Bronchial epithelial cell (primary cell): ENCODE results near the gene LRRK2. TPM values are rescaled to one million over a fixed set of nuclear protein-coding genes. Genes with fewer than 3 reads are reported as not detected.
"Not testable (repeated sequence)": the region's sequence is repeated elsewhere in the genome, so short reads cannot be mapped to it uniquely, and the experiment has no call there.

Experiments used
- DNase-seq: peaks from one replicate; pipeline ENCODE4 v3.0.0-alpha.2; 2010; ENCODE audit warnings: low read depth
- FAIRE-seq: peaks from 2 replicates; lab custom pipeline; 2011; peaks lifted over from hg19 to GRCh38; lab: Jason Lieb, UNC
- H3K27me3 ChIP-seq: 2 replicates; pipeline ENCODE4 v1.5.1; 2011; ENCODE audit warnings: low read length; ENCODE audit not compliant: control insufficient read depth, insufficient read depth
- H3K36me3 ChIP-seq: 2 replicates; pipeline ENCODE4 v1.5.1; 2011; ENCODE audit warnings: low read length; ENCODE audit not compliant: control insufficient read depth, insufficient read depth
- H3K4me3 ChIP-seq: 2 replicates; pipeline ENCODE4 v1.5.1; 2011; ENCODE audit warnings: mild to moderate bottlenecking, low read depth, low read length, control low read depth
- total RNA-seq: library from RNA; depleted of rRNA; stranded (reverse); fragments of >200 nt; gene quantifications from 2 replicates; pipeline ENCODE4 v1.2.1, GENCODE V29; 2014
- TF ChIP-seq, protein P1 (sequence below): IDR thresholded peaks from 2 replicates; pipeline ENCODE4 v1.5.1; 2011; ENCODE audit warnings: mild to moderate bottlenecking, moderate library complexity, low read length, control low read depth, inconsistent platforms; ENCODE audit not compliant: insufficient read depth, severe bottlenecking

LRRK2 gene
- total RNA-seq, 1 donor from 2014 or later: 0.26 TPM

DNA sequence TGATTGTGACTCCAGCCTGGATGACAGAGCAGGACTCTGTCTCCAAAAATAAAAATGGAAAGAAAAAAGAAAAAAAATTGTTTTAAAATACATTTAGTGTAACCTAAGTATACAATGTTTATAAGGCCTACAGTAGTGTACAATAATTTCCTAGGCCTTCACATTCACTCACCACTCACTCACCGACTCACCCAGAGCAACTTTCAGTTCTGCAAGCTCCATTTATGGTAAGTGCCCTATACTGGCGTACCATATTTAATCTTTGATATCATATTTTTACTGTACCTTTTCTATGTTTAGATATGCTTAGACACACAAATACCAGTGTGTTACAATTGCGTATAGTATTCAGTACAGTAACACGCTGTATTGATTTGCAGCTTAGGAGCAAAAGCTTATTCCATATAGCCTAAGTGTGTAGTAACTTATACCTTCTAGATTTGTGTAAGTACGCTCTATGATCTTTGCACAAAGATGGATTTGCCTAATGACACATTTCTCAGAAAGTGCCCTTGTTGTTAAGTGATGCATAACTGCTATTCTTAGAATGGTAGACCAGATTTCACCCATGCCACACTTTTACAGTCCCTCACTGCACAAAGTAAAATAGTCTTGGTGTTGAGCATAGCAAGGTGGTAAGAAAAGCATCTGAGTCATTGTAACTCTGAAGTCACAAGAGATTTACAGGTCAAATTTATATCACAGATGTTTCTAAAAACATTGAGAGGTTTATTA is 151.9 kb downstream of the LRRK2 start:
- Histone ChIP-seq H3K4me3 (no peak overlapping the region), H3K36me3 (no peaks in the 10 kb centered on the region), H3K27me3 (no peaks in the 10 kb centered on the region)
- TF ChIP-seq, protein P1, sequence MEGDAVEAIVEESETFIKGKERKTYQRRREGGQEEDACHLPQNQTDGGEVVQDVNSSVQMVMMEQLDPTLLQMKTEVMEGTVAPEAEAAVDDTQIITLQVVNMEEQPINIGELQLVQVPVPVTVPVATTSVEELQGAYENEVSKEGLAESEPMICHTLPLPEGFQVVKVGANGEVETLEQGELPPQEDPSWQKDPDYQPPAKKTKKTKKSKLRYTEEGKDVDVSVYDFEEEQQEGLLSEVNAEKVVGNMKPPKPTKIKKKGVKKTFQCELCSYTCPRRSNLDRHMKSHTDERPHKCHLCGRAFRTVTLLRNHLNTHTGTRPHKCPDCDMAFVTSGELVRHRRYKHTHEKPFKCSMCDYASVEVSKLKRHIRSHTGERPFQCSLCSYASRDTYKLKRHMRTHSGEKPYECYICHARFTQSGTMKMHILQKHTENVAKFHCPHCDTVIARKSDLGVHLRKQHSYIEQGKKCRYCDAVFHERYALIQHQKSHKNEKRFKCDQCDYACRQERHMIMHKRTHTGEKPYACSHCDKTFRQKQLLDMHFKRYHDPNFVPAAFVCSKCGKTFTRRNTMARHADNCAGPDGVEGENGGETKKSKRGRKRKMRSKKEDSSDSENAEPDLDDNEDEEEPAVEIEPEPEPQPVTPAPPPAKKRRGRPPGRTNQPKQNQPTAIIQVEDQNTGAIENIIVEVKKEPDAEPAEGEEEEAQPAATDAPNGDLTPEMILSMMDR: no peak
- DNase-seq (no peak), FAIRE-seq (no peak)

DNA sequence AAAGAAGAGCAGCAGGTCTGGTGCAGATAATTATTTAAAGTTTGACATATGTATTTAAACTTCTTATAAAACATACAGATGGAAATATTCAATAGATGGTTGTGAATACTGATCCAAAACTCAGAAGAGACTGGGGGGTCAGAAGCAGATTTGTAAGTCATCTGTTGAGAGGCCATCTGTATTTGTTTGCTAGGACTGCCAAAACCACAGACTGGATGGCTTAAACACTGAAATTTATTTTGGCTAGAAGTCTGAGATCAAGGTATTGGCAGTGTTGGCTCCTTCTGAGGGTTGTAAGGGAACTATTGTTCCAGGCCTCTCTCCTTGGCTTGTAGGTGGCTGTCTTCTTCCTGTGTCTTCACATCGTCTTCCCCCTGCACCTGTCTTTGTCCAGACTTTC is 153.9 kb downstream of the LRRK2 start:
- no peak for FAIRE-seq
- DNase-seq: no peak
- no peaks in the 10 kb centered on the region for H3K36me3 ChIP-seq
- no peak overlapping the region for H3K4me3 ChIP-seq
- H3K27me3 ChIP-seq: no peaks in the 10 kb centered on the region
- TF ChIP-seq, protein P1: no peak

DNA sequence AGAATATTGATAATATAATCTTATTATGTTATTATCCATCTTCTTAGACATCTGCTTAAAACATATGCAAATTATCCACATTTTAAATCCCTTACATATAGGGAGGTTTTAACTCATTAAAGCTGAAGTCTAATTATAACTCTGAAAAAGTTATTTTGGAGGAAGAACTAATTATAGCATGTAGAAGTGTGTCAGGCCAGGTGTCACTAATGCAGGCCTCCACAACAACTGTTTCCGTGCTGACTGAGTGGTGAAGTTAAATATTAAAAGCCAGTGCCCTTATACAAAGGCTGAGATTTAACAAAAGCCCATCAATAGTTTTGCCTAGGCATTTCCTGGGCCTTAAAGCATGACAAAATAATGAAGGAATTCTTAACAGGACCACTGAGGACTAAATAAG is 157.4 kb downstream of the LRRK2 start:
- no peaks in the 10 kb centered on the region for H3K27me3 ChIP-seq
- TF ChIP-seq, protein P1: no peak

GRCh38 chr12:40387279-40387678 is 162.5 kb downstream of the LRRK2 start:
- not testable (repeated sequence) for FAIRE-seq, H3K36me3 ChIP-seq, H3K4me3 ChIP-seq, H3K27me3 ChIP-seq, DNase-seq

More for the DNA sequence above, 157.4 kb downstream of the LRRK2 start:
- no peaks in the 10 kb centered on the region for H3K36me3 ChIP-seq
- FAIRE-seq: no peak
- no peak overlapping the region for H3K4me3 ChIP-seq
- DNase-seq: no peak

DNA sequence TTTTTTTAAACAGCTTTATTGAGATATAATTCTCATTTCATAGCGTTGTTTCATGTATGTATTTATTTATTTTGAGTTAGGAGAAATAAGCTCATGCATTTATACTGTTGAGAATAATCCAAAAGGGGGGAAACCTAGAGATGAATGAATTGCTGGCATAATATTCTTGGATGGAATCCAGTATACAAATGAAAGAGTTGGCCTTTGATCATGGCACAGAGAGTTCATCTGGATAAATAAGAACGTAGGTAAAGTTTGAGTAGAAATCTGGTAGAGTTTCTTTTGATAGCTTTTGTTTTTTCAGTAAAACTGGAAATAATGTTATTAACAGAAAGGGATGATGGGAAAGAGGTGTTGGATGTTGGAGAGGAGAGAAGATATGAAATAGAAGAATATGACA is 166.2 kb downstream of the LRRK2 start:
- no peak for FAIRE-seq
- H3K4me3 ChIP-seq: no peak overlapping the region
- TF ChIP-seq, protein P1: no peak
- DNase-seq: no peak
- no peaks in the 10 kb centered on the region for H3K36me3 ChIP-seq
- no peaks in the 10 kb centered on the region for H3K27me3 ChIP-seq

GRCh38 chr12:40393026-40393425 is 168.2 kb downstream of the LRRK2 start:
- H3K27me3 ChIP-seq: no peaks in the 10 kb centered on the region
- no peak overlapping the region for H3K4me3 ChIP-seq
- no peaks in the 10 kb centered on the region for H3K36me3 ChIP-seq
- FAIRE-seq (no peak), DNase-seq (no peak)
- TF ChIP-seq, protein P1: no peak
